ENCODE results near the gene TTC4.

DNA sequence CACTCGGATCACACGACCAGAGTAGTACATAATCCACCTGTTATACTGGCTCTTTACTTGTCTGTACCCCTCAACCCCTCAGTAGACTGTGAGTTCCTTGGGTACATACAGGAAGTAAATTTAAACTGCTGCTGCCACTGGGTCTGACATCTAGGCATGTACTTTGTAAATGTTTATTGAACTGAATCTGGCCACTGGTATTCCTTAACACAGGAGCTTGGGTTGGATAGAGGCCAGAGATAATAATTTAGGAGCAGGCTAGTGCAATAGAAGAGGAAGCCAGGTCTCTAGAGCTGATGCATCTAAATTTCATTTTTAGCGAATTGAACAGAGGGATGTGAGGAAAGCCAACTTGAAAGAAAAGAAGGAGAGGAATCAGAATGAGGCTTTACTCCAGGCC, 12.4 kb downstream of the TTC4 start:
- TF ChIP-seq, protein P1, sequence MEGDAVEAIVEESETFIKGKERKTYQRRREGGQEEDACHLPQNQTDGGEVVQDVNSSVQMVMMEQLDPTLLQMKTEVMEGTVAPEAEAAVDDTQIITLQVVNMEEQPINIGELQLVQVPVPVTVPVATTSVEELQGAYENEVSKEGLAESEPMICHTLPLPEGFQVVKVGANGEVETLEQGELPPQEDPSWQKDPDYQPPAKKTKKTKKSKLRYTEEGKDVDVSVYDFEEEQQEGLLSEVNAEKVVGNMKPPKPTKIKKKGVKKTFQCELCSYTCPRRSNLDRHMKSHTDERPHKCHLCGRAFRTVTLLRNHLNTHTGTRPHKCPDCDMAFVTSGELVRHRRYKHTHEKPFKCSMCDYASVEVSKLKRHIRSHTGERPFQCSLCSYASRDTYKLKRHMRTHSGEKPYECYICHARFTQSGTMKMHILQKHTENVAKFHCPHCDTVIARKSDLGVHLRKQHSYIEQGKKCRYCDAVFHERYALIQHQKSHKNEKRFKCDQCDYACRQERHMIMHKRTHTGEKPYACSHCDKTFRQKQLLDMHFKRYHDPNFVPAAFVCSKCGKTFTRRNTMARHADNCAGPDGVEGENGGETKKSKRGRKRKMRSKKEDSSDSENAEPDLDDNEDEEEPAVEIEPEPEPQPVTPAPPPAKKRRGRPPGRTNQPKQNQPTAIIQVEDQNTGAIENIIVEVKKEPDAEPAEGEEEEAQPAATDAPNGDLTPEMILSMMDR (IDR thresholded peaks at IDR 0.05; ENCODE audit: poor library complexity) = no peak
- TF ChIP-seq EZH2 (IDR thresholded peaks at IDR 0.05; ENCODE audit: borderline replicate concordance) (no peak), EZH2phosphoT487 (IDR thresholded peaks at IDR 0.05; ENCODE audit: low read depth, severe bottlenecking, unreplicated experiment) (no peak)

Data from hepatocyte (in vitro differentiated cells).